B cell (primary cell): Measurements from ENCODE around the gene RARA. TPM values are rescaled to one million over a fixed set of nuclear protein-coding genes. Genes with fewer than 3 reads are reported as not detected.

Source experiments
- ATAC-seq: fragments of 200-7000 bp; cut with Tn5 transposase; one replicate; pipeline ENCODE4 v1.10.0; 2021; ENCODE audit warnings: low read depth, mild to moderate bottlenecking, moderate number of reproducible peaks, moderate library complexity
- CTCF ChIA-PET: fragments of 350-600 bp; sonication (Branson Sonifier 250); formaldehyde crosslinking; loops from one replicate; lab custom pipeline; 2021; ENCODE audit warnings: antibody characterized with exemption, inconsistent platforms; lab: Charles Lee
- POLR2A ChIA-PET: fragments of 350-600 bp; sonication (Branson Sonifier 250); formaldehyde crosslinking; loops from one replicate; lab custom pipeline; 2021; ENCODE audit warnings: antibody characterized with exemption; lab: Charles Lee
- DNase-seq: peaks from one replicate; pipeline ENCODE4 v3.0.0; 2013
- H2AFZ ChIP-seq: 2 replicates; pipeline ENCODE4 v1.6.1; 2012; ENCODE audit warnings: mild to moderate bottlenecking, low read depth, low read length; ENCODE audit not compliant: insufficient read depth, poor library complexity, severe bottlenecking
- H3K27ac ChIP-seq, 2 donors: 1 replicate in 1 of 2; 2 replicates in 1 of 2; pipeline ENCODE4 v1.5.1; 2012 to 2013; ENCODE audit warnings: low read length in 2 of 2, mild to moderate bottlenecking in 2 of 2, moderate library complexity in 1 of 2
- H3K27me3 ChIP-seq, 4 experiments: fragments of 200-600 bp in 1 of 4; sonication (generic) in 1 of 4; replicated peaks in 1 of 4; 1 replicate in 2 of 4; 2 replicates in 2 of 4; pipeline versions ENCODE4 v1.6.1 to v1.7.0; 2013 to 2016; ENCODE audit warnings: low read length in 3 of 4, mild to moderate bottlenecking in 2 of 4, mixed read lengths in 1 of 4, moderate library complexity in 1 of 4; ENCODE audit not compliant: insufficient read depth in 4 of 4, control insufficient read depth in 3 of 4; ENCODE audit errors: control extremely low read depth in 1 of 4
- H3K36me3 ChIP-seq, 2 experiments: replicated peaks in 1 of 2; 1 replicate in 1 of 2; 2 replicates in 1 of 2; pipeline versions ENCODE4 v1.6.1 to v1.7.1; 2013; ENCODE audit warnings: low read length in 1 of 2; ENCODE audit not compliant: insufficient read depth in 2 of 2, control insufficient read depth in 1 of 2; ENCODE audit errors: control extremely low read depth in 1 of 2, extremely low read depth in 1 of 2
- H3K4me1 ChIP-seq, 2 donors: fragments of 200-600 bp in 1 of 2; sonication (generic) in 1 of 2; 1 replicate in 1 of 2; 2 replicates in 1 of 2; pipeline versions ENCODE4 v1.5.1 to v1.6.1; 2013 to 2017; ENCODE audit warnings: low read length in 2 of 2; ENCODE audit not compliant: control insufficient read depth in 2 of 2, insufficient read depth in 2 of 2
- H3K4me2 ChIP-seq: replicated peaks from 2 replicates; pipeline ENCODE3; 2012; ENCODE audit warnings: mild to moderate bottlenecking, low read depth, low read length; ENCODE audit not compliant: poor library complexity, severe bottlenecking
- H3K4me3 ChIP-seq, 5 experiments: fragments of 200-600 bp in 1 of 5; sonication (generic) in 1 of 5; 1 replicate in 3 of 5; 2 replicates in 2 of 5; pipeline versions ENCODE4 v1.5.1 to v1.7.0; 2011 to 2016; ENCODE audit warnings: low read length in 4 of 5, mild to moderate bottlenecking in 4 of 5, low read depth in 2 of 5, control low read depth in 1 of 5, moderate library complexity in 1 of 5; ENCODE audit not compliant: insufficient read depth in 1 of 5; ENCODE audit errors: control extremely low read depth in 1 of 5, extremely low read depth in 1 of 5
- H3K79me2 ChIP-seq: fragments of 200-600 bp; sonication (generic); one replicate; pipeline ENCODE4 v1.6.0; 2016; ENCODE audit warnings: low read length; ENCODE audit not compliant: control insufficient read depth, insufficient read depth
- H3K9ac ChIP-seq: fragments of 200-600 bp; sonication (generic); 2 replicates; pipeline ENCODE4 v1.6.1; 2017; ENCODE audit warnings: mild to moderate bottlenecking, low read length, moderate library complexity
- H3K9me3 ChIP-seq, 3 donors: one replicate each; pipeline versions ENCODE4 v1.6.1 to v1.7.1; 2013; ENCODE audit warnings: low read length in 2 of 3; ENCODE audit not compliant: control insufficient read depth in 2 of 3, insufficient read depth in 1 of 3; ENCODE audit errors: control extremely low read depth in 1 of 3
- H4K20me1 ChIP-seq: 2 replicates; pipeline ENCODE4 v1.6.0; 2012; ENCODE audit warnings: mild to moderate bottlenecking, low read length; ENCODE audit not compliant: insufficient read depth, control insufficient read depth, poor library complexity, severe bottlenecking
- H3K27ac Mint-ChIP-seq: one replicate; pipeline ENCODE4 v1.8.0; 2021; ENCODE audit warnings: mixed read lengths
- H3K27me3 Mint-ChIP-seq: one replicate; pipeline ENCODE4 v1.8.0; 2021; ENCODE audit warnings: mixed read lengths
- H3K4me1 Mint-ChIP-seq: one replicate; pipeline ENCODE4 v1.8.0; 2021; ENCODE audit warnings: mixed read lengths
- H3K4me3 Mint-ChIP-seq: one replicate; pipeline ENCODE4 v1.8.0; 2021; ENCODE audit warnings: mixed read lengths
- H3K9me3 Mint-ChIP-seq: one replicate; pipeline ENCODE4 v1.8.0; 2022; ENCODE audit warnings: mixed read lengths; ENCODE audit not compliant: insufficient read depth
- CTCF ChIP-seq: fragments of 200-600 bp; IDR thresholded peaks from one replicate; pipeline ENCODE4 v1.8.0; 2022; ENCODE audit warnings: antibody characterized with exemption, mild to moderate bottlenecking
- EZH2 ChIP-seq: IDR thresholded peaks from 2 replicates; pipeline ENCODE4 v1.6.1; 2012; ENCODE audit warnings: borderline replicate concordance, low read depth, mild to moderate bottlenecking, moderate library complexity, low read length; ENCODE audit not compliant: insufficient read depth, poor library complexity, severe bottlenecking
- WGBS: methylation state at CpG from one replicate; pipeline ENCODE4 v1.1.5; 2013; ENCODE audit warnings: missing lambda C conversion rate; ENCODE audit not compliant: insufficient coverage; 5-methylcytosine and 5-hydroxymethylcytosine counted together
- intact Hi-C: fragments of 100-400 bp; cut with micrococcal nuclease; formaldehyde crosslinking; loops from one replicate; pipeline ENCODE4 v1.10.0; 2022
- polyA plus RNA-seq: library from polyadenylated mRNA; depleted of rRNA; stranded (reverse); fragments of >200 nt; gene quantifications from 2 replicates; pipeline ENCODE4 v1.2.3, GENCODE V29; 2012
- total RNA-seq, 2 donors: library from RNA; stranded (reverse); fragments of 120-200 nt in 1 of 2; gene quantifications; 1 replicate in 1 of 2; 2 replicates in 1 of 2; pipeline versions ENCODE4 v1.2.3 to v1.2.4, GENCODE V29; 2013 to 2022

RARA gene
- total and polyA plus RNA-seq, 2 donors (not counting 1 experiment from before 2014, with no cell fraction given) = 20.7 to 86.2 TPM

- Histone ChIP-seq H4K20me1 (peaks cover 39% of the 10 kb centered on the region), H3K36me3 (peaks cover 0 to 18% of the 10 kb centered on the region in 2 experiments), H3K4me1 (peaks cover 72 to 83% of the 10 kb centered on the region in 2 donors), H3K4me3 (peak overlapping the region; percentile 0 to 55 (median 44)), H3K27ac (peak overlapping the region in 1 of 2 donors; percentile 68), H3K27me3 (no peaks in the 10 kb centered on the region), H3K4me2 (peak overlapping the region; percentile 100), H3K9ac (peak overlapping the region; percentile 61), H3K79me2 (peaks cover 69% of the 10 kb centered on the region), H3K9me3 (no peaks in the 10 kb centered on the region), H2AFZ (no peak overlapping the region)
- DNase-seq = no peak
- H3K9me3 Mint-ChIP-seq = no peaks in the 10 kb centered on the region
- peak overlapping the region; percentile 91 for H3K4me3 Mint-ChIP-seq
- WGBS = 68% methylated on average over 2 of the region's 7 CpGs
- no peaks in the 10 kb centered on the region for H3K27me3 Mint-ChIP-seq
- TF ChIP-seq EZH2 (no peak), CTCF (no peak)
- peak overlapping the region; percentile 78 for H3K27ac Mint-ChIP-seq
- no peak for ATAC-seq
- POLR2A ChIA-PET = interaction anchor here (2.0 to 8.4 kb wide), 3 partner anchors 10 to 28 kb away, joined by 6 to 96 read pairs (median 6); no protein-coding TSS in a partner anchor
- H3K4me1 Mint-ChIP-seq = peaks cover 84% of the 10 kb centered on the region
- intact Hi-C loops = no loop called here
- CTCF ChIA-PET = interaction anchor here (1.4 to 8.3 kb wide), 6 partner anchors 10 to 42 kb away, joined by 4 to 119 read pairs (median 25); no protein-coding TSS in a partner anchor
Observed at GRCh38 chr17:40344421-40345160, 35.6 kb downstream of the RARA start.
